ENCODE data around the gene USP17L21.
"Not testable (repeated sequence)": the region's sequence is repeated elsewhere in the genome, so short reads cannot be mapped to it uniquely, and the experiment has no call there.

Gene USP17L21

GRCh38 chr4:9271719-9272118 is 9.0 kb downstream of the USP17L21 start:
- not testable (repeated sequence) for H3K9me3 ChIP-seq (ENCODE audit: low read length); H3K4me1 ChIP-seq (ENCODE audit: insufficient read depth, low read length); H3K4me3 ChIP-seq (ENCODE audit: low read length); H2AFZ ChIP-seq (ENCODE audit: low read depth, low read length); H3K36me3 ChIP-seq (ENCODE audit: insufficient read depth, low read length); H3K27me3 ChIP-seq (ENCODE audit: insufficient read depth, low read length)

Measured in neuron (in vitro differentiated cells).